HG02798 (cell line): ENCODE data around the gene TBC1D10B.
A peak's percentile ranks its signal among the peaks of the same experiment; 100 is the strongest.
"Not testable (repeated sequence)": the region's sequence is repeated elsewhere in the genome, so short reads cannot be mapped to it uniquely, and the experiment has no call there.

Experiments used
- ATAC-seq: cut with Tn5 transposase; IDR thresholded peaks from one replicate; pipeline ENCODE4 v1.9.1; 2021; ENCODE audit warnings: mild to moderate bottlenecking; ENCODE audit not compliant: unreplicated experiment, poor library complexity

The TBC1D10B gene

DNA sequence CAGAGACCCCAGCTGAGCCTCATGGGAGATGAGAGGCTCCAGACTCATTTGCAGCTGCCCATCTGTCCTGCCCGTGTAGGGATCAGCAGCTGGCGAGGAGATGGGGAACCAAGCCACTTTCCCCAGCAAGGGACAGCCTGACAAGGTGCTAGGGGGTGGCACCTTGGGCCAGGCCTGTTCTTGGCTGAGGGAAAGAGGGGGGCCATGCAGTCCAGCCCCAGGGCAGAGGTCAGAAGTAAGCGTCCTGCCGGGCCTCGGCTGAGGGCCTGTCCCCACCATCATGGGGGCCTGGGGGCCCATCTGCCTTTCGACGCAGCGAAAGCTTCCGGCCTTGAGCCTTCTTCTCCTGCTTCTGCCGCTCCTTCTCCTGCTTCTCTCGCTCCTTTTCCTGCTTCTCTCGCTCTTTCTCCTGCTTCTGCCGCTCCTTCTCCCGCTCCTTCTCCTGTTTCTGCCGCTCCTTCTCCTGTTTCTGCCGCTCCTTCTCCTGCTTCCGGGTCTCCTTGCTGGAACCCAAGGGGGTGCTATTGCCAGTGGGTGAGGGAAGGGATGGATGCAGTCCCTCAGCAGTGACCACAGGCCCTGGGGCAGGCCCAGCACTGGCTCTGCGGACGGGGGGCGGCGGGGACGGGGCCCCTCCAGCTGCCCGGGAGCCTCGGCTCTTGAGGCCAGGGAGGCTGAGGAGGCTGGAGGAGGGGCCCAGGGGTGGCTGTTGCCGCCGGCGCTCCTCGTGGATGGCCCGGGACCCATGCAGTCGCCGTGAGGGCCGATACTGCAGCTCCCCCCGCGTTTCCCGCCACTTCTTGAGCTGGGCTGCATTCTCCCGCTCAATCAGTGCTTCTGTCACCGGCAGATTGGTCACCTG lies 12.3 kb downstream of the TBC1D10B start:
- ATAC-seq, result no peak

DNA sequence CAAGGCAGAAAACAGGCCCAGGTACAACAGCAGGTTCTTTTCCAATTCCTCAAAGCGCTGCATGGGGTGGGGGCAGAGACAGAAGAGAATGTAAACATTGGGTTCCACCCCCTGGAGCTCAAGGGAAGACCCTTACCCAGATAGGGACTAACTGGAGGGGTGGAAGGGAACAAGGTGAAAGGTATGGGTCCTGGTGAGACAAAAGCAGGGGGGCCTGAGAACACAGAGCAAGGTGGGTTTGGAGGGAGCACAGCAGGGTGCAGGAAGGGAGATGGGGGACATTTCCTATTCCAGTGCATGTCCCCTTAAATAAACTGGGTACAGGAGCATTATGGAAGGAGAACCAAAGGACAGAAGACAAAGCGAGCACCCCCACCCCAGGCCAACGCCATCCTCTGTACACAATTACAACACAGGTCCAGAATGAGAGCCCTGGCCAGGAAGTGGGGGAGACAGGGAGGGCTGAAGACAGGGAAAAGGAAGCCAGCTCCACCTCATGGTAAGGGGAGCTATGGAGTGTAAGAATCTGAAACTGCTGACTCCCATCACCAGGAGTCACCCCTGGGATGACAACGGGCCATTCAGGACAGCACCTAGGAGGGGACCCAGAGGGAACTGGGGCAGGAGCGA lies 13.1 kb downstream of the TBC1D10B start:
- ATAC-seq, result no peak

DNA sequence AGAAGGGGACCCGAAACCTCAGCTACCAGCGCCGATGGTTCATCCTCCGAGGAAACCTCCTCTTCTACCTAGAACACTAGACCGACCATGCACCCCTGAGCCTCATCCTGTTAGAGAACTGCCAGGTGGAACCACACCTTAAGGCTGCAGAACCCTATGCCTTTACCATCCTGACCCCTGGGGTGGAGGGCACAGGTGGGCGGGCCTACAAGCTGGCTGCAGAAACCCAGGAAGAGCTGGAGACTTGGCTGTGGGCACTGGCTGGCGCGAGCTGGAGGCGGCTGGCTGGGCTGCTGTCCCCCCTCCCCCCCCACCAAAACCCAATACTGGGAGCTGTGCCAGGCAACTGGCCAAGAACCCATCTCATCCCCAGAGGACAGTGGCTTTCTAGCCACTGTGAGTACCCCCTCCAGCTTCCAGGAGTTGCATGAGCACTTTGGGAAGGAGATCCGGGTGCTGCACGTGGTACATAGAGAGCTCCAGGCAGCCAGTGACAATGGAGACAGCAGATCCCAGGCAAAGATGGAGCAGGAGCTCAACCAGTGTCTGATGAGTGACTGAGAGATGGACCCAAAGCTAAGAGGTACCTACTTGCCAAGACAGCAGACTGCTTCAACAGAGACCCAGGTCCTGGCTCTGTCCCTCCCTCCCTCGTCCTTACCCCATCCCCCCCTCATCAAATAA lies 13.8 kb downstream of the TBC1D10B start:
- no peak for ATAC-seq

DNA sequence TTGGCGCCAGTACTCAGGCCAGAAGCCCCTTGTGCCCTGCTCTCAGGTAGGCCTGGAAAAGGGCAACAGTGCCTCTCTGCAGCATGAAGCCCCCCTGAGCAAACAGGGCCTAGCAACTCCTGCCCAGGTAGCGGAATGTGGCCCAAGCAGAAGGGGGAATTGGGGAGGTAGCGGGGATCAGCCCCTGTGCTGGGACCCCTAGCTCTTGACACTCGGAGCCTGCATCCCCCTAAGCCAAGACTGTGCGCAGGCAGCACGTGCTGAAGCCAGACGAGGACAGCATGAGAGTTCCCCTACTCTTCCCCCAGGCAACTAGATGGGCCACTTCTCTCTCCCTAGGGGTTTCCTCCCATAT lies 14.4 kb downstream of the TBC1D10B start:
- ATAC-seq, result no peak

DNA sequence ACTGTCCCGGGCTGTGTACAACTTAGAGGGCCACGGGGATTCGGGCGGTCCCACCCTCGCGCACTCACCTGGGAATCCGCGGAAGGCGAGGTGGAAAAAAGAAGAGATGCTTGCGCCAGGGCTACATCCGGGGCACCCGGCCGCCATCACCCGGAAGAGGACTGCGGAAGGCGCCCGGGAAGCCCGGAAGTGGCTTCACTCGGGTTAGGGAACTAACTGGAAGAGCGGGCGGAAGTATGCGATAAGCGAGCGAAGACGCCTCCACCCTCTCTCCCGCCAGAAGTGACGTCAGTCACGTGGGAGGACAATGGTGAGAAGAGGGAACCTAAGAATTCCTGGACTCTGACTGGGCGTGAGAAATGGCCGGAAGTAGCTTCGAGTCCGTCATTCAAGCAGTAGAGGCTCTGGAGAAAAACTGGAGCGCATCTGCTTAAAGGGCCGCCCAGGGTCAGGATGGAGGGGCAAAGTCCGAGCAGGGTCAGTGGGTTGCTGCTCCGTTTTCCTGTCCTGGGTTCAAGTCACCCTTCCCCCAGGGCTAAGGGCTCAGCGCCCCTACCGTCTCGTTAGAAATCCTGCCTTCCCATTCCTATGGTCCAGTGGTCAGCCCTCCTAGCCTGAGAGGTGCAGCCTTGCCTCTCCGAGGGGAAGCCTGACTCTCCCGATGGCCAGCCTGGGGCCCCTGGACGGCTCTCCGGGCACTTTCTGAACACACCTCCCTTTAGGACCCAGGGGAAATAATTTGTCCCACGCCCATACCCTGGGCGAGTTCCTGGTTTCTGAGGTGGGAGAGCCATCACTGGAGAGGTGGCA lies 14.9 kb downstream of the TBC1D10B start, which contains the start of gene CD2BP2:
TSS of gene CD2BP2 (minus strand) at position 165 of the 810 bp plus-strand sequence. CDS start 627 bp downstream, outside the sequence.
- peak; percentile 74 for ATAC-seq

DNA sequence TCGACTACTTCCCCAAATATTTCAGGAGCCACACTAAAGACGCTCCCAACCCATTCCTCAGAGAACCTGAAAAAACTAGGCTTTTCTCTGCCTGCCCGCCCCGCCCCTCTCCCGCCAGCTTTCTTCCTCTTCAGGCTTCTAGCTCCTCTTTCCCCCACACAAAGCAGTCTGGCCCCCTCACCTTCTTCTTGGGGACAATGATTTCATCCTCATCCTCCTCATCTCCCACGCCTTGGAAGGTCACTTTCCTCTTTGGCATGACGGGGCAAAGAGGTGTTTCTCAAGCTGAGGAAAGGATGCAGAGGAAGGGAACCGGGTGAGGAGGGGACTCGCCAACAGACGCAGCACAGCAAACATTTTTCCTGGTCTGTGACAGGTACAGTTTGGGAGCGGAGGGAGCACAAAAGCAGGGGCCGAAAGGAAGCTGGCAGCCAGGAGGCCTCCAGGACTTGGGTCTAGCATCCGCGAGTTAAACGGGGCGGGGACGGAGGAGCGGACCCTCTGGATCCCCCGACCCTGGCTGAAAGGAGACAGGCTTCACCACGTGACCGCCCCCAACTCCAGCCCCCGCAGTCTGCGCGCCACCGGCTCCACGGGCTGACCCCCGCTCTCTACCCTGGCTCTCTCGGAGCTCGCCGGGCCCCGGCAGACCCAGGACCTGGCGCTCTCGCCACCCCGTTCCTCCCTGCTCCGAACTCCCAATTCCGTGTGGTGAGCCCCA lies 15.7 kb downstream of the TBC1D10B start:
- no peak for ATAC-seq

DNA sequence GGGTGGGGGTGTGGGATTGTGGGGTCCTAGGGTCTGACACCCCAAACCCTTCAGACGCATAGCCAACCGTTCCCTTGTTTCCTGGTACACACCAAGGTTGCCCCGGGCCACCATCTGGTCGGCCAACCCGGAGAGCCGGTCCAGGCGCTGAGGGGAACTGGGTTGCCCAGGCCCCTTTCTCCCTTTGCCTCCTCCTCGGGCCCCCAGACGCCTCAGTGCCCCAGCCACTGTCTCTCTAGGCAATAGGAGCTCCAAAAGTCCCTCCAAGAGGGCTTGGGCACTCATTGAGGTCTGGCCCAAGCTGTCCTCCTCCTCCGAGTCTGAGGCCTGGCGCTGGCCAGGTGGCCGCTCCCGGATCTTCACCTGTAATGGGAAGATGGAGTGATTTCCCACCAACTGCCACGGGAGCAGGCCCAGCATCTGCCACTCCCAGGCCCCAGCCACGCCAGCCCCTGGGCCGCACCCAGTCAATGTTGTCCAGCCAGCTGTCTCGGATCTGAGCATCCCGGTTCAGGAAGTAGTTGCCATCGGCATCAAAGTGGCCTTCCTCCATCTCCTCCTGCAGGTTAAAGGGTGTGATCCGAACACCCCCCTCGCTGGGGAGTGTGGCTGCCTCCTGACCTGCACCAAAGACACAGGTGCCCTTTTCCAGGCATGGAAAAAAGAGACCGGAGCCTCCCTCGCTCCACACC lies 16.7 kb downstream of the TBC1D10B start:
- ATAC-seq, result no peak

DNA sequence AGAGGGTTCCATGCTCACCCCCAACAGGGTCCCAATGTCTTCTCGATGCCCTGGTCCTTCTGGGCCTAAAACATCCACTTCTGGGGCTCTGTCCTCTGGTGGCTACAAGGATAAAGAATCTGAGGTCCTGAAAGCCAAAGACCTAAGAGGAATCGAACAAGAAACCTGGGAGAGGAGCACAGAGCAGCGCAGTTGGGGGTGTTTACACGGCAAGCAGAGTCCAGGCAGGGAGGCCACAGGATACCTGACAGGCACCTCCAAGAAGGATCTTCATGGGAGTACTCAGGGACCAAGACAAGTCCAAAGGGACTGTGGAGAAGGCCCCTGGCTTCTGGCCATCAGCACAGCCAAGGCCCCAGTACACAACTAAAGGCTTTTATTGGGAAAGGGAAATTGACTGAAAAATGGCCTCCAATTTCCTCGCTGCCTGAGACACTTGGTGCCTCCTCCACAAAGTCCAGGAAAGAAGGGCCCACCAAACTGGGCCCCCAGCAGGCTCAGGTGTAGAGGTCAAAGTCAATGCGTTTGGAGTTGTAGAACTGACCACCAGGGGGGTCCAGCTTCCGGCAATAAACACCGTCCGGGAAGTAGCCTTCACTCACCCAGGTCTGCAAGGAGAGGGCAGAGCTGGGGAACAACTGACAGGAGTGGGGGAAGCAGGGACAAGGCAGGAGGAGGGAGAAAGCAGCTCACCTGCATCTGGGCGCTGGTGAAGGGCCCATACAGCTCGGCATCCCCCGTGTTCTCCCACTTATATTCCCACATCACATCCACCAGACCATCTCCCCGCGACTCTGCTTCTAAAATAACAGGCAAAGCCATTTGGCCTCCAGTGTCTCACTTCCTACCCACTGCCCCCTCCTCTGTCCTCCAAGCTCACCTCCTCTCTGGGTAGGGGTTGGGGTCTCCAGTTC lies 17.5 kb downstream of the TBC1D10B start:
- ATAC-seq, result no peak

DNA sequence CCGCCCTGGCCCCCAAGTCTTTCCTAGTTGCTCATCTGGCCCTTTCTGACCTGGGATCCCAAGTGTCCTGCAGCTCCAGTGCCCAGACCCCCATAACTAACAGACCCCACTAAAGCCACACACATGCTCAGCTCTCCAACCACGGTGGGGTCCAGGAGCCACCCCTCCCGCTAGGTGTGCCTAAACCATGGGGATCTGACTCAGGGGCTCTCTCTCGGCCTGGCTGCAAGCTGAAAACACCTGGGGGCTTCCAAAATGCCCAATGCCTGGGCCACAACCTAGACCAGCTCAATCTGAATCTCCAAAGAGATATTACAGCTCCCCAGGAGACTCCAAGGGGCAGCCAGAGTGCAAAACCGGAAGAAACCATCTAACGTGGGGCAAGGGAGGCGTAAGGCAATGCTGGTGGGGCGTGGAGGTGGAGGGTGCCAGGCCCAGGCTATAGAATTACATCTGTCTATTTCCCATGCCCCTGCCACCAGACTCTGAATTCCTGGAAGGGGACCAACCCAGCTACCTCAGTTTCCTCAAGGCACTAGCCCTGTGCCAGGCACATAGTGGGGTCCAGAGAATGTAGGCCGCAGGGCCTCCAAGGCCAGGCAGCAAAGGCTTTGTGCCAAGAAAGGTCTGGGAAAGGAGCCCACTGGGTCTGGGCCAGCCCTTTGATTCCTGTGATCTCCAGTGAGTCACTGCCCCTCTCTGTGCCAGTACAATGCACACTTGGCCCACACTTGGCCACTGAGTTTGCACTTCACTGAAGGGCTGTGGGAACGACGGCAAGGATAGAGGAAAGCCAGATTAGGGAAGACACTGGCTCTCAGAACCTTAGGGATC lies 18.5 kb downstream of the TBC1D10B start:
- ATAC-seq, result no peak

DNA sequence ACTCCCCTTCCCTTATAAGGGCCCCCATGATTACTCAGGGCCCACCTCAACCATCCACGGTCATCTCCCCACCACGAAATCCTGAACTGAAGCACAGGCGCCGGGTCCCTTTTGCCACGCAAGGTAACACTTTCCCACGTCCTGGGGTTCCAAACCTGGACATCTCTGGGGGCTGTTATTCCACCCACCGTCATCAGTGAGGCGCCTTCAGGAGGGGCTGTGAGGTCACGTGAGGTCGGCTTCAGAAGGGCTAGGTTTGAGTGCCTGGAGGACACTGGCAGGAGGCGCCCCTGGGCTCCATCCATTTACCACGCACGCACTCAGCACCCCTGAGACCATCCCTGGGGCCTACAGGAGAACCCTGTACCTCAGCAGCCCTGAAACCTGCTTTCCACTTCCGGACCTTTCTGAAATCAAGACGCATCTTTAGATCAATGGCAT lies 19.3 kb downstream of the TBC1D10B start:
- no peak for ATAC-seq

DNA sequence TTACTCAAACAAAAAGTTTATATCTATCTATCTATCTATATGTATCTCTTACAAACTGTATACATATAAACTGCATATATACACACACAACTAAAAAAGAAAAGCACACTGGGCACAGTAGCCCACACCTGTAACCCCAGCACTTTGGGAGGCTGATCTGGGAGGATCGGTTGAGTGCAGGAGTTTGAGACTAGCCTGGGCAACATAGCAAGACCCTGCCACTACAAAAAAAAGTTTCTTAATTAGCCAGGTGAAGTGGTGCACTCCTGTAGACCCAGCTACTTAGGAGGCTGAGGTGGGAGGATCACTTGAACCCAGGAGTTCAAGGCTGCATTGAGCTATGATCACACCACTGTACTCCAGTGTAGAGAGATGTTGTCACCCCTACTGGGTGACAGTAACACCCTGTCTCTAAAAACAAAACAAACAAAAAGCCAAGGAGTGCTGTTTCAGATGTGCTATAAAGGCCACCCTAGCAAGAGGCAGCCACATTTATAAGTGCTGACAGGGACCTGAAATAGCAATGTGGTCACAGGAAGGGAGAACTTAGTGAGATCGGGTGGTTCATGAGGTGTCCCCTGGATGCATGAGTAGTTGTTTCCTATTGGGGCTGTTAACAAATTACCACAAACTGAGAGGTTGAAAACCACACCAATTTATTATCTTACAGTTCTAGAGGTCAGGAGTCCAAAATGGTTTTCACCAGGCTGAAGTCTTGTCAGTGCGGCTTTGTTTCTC lies 20.0 kb downstream of the TBC1D10B start:
- ATAC-seq, result peak; percentile 52

DNA sequence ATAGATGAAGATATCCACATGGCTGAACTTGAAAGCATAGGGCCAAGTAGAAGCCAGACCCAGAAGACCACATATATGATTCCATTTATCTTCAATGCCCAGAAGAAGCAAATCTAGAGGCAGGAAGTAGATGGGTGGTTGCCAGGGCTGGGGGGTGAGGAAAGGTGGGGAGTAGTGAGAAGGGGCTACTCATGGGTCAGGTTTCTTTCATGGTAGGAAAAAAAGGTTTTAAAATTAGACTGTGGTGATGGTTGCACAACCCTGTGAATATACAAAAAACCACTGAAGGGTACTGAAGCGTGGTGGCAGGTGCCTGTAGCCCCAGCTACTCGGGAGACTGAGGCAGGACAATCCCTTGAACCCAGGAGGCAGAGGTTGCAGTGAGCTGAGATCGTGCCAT lies 20.6 kb downstream of the TBC1D10B start:
- peak; percentile 27 for ATAC-seq

DNA sequence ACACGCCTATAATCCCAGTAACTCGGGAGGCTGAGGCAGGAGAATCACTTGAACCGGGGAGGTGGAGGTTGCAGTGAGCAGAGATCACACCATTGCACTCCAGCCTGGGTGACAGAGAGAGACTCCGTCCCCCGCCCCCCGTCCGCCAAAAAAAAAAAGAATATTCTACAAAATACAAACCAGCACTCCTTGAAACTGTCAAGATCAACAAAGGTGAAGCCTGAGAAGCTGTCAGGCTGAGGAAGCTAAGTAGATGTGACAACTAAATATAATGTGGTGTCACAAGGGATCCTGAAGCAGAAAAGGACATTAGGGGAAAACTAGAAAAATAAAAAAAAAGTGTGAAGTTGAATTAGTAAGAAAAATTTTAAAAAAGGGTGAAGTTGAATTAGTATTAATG lies 21.4 kb downstream of the TBC1D10B start:
- no peak for ATAC-seq

DNA sequence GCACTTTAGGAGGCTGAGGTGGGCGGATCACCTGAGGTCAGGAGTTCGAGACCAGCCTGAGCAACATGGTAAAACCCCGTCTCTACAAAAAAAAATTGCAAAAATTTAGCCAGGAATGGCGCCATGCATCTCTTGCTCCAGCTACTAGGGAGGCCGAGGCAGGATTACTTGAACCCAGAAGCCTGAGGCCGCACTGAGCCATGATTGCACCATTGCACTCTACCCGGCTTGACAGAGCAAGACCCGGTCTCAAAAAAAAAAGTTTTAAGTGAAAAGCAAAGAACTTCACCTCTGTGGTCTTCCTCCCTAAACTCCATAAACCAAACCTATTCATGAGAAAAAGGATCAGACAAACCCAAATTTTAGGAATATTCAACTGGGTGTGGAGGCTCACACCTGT lies 22.2 kb downstream of the TBC1D10B start:
- no peak for ATAC-seq

DNA sequence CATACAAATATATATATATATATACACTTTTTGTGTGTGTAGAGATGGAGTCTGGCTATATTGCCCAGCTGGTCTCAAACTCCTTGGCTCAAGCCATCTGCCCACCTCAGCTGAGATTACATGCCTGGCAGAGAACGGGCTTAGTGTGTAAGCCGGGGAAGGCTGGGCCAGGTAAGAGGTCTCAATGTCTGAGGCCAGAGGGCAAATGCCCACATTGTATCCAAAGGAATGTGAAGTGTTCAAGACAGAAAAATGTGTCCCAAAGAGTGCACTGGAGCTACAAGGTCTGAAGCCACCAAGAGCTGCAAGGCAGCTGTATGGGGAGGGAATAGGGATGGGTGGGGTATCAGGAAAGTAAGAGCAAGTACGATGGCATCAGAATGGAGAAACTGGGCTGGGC lies 24.0 kb downstream of the TBC1D10B start:
- ATAC-seq, result no peak

DNA sequence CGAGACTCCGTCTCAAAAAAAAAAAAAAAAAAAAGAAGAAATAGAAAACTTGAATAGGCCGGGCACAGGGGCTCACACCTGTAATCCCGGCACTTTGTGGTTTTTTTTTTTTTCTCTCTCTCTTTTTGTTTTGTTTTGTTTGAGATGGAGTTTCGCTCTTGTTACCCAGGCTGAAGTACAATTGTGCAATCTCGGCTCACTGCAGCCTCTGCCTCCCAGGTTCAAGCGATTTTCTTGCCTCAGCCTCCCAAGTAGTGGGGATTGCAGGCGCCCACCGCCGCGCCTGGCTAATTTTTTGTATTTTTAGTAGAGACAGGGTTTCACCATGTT lies 26.8 kb downstream of the TBC1D10B start:
- not testable (repeated sequence) for ATAC-seq
